HS-27A (cell line): Measurements from ENCODE around the gene PCBP2.

ENCODE experiments used
- DNase-seq: peaks from one replicate; pipeline ENCODE4 v3.0.0-alpha.2; 2012; ENCODE audit warnings: low read depth, missing footprints

Gene PCBP2

DNA sequence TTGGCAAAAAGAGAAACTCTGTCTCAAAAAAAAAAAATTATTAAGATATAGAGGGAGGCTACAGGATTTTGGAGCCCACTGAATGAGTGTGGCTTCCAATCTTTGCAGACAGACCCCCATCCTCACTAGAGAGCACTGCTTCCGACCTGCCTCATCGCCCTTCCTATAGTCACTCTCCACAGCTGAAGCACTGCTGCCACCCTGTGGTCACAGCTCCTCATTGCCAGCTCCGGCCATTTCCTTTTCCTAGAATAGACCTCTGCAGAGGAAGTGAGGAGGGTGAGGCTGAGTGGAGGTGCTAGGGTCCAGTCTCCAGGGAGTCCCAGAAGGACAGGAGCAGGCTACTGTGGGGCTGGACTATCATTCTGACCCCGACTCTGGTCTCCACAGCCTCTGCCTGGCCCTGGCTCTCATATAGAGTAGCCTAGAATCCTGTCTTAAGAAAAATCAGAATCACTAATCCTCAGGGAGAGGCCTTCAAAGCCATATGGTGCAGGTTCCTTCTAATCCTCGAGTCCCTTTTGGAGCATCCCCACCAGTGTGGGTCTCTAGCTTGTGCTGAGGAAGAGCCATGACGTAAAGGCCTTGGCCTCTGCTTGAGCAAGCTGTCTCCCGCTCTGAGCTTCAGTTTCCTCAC, 56.8 kb downstream of the PCBP2 start:
- DNase-seq = no peak

DNA sequence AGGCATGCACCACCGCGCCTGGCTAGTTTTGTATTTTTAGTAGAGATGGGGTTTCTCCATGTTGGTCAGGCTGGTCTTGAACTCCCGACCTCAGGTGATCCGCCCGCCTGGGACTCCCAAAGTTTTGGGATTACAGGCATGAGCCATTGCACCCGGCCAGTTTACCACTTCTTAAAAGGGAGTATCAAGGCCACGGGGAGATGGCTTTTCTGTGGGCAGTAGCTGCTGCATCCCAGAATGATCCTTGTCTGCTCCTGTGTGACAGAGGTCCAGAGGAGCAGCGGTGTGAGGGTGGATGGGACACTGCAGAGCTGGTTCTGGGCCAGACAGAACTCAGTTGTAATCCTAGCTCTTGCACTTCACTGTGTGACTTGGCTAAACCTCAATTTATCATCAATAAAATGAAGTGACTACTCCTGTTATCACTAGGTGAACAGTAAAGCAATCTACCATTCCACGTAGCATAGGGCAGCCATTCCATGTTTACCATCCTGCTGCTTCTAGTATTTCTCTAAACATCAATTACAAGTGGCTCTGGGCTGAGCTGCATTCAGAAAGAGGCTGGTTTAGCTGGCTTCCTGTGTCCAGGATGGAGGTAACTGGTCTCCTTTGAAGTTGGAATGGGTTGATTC, 58.4 kb downstream of the PCBP2 start:
- no peak for DNase-seq

- no peak for DNase-seq
Measured at GRCh38 chr12:53513712-53514410, 62.0 kb downstream of the PCBP2 start.

- DNase-seq = no peak
Measured at GRCh38 chr12:53514628-53515290, 62.9 kb downstream of the PCBP2 start.

DNA sequence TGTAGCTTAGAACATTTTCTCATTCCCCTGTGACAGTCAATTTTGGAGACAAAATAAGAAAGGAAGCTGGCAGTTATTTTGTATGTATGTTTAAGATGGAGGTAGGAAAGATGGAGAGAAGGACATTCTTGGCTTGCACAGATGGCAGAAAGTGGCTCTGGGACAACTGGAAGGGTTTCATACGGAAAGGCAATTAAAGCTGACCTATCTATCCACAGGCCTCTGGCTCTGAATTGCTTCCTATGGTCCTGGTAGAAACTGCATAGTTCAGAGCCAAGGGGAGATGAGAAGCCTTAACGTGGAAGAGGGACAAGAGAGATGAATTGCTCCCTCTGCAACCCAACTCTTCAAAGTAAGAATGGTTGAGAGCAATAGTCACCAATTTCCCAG, 63.4 kb downstream of the PCBP2 start:
- no peak for DNase-seq

DNA sequence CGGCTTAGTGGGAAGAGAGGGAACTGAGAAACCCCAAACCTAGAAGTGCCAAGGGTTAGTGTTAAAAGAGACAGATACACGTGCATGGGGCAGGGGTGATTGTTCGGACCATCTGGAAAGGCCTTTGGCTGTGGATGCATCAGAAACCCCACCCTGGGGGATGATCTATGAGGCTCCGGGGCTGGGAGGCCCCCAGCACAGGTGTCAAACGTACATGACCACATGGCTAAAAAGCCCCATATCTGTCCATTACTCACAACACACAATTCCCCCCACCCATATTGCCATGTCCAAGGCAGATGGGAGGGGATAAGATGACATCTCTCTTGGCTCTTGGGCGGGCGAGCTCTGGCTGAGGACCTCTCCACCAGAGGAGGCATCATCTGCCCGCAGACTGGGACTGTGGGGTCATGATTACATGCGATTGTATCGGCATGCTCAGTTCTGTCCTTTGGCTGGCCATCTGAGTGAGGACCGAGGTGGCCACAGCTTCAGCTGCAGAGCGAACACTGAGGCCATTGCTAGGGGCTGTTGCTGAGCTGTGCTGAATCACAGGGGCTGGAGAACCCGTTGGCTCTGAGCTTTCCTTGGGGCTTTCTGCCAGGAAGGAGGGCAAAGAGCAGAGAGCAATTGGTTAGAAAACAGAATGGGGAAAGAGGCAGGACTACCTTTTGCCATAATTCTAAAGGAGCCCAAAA, 65.0 kb downstream of the PCBP2 start:
- no peak for DNase-seq

- no peak for DNase-seq
Measured at GRCh38 chr12:53518381-53518780, 66.5 kb downstream of the PCBP2 start.

- no peak for DNase-seq
Measured at GRCh38 chr12:53523131-53523530, 71.2 kb downstream of the PCBP2 start.

- DNase-seq = no peak
Measured at GRCh38 chr12:53524476-53524875, 72.6 kb downstream of the PCBP2 start.

- DNase-seq = no peak
Measured at GRCh38 chr12:53530061-53530460, 78.2 kb downstream of the PCBP2 start.
